Stimulated activated memory B cell treated with anti-CD40 and anti-IgM and Interleukin-4, amounts not matched to agents 10 μg/mL and 1 μg/mL and 100 μg/mL, for 72 hours (primary cell): ENCODE results near the gene EPB41L1.
"Not testable (repeated sequence)": the region's sequence is repeated elsewhere in the genome, so short reads cannot be mapped to it uniquely, and the experiment has no call there.

Experiments
- ATAC-seq: fragments of 150-1000 bp; cut with Tn5 transposase; 2 replicates; pipeline ENCODE4 v1.10.0; 2021
- H3K27ac Mint-ChIP-seq: one replicate; pipeline ENCODE4 v1.8.0; 2022; ENCODE audit warnings: mild to moderate bottlenecking, mixed read lengths
- H3K27me3 Mint-ChIP-seq: one replicate; pipeline ENCODE4 v1.8.0; 2022; ENCODE audit warnings: mixed read lengths
- H3K36me3 Mint-ChIP-seq: one replicate; pipeline ENCODE4 v1.8.0; 2022; ENCODE audit warnings: mixed read lengths
- H3K4me1 Mint-ChIP-seq: one replicate; pipeline ENCODE4 v1.8.0; 2022; ENCODE audit warnings: mixed read lengths
- H3K4me3 Mint-ChIP-seq: one replicate; pipeline ENCODE4 v1.8.0; 2022; ENCODE audit warnings: mild to moderate bottlenecking, moderate library complexity, mixed read lengths
- H3K9me3 Mint-ChIP-seq: one replicate; pipeline ENCODE4 v1.8.0; 2022; ENCODE audit warnings: mixed read lengths

EPB41L1 gene

GRCh38 chr20:36119537-36119936 is 35.0 kb upstream of the EPB41L1 start:
- peaks cover 31% of the 10 kb centered on the region for H3K27me3 Mint-ChIP-seq
- H3K36me3 Mint-ChIP-seq = no peaks in the 10 kb centered on the region
- H3K27ac Mint-ChIP-seq = no peak overlapping the region
- no peak overlapping the region for H3K4me3 Mint-ChIP-seq
- no peak for ATAC-seq
- H3K4me1 Mint-ChIP-seq = no peaks in the 10 kb centered on the region
- H3K9me3 Mint-ChIP-seq = no peaks in the 10 kb centered on the region

DNA sequence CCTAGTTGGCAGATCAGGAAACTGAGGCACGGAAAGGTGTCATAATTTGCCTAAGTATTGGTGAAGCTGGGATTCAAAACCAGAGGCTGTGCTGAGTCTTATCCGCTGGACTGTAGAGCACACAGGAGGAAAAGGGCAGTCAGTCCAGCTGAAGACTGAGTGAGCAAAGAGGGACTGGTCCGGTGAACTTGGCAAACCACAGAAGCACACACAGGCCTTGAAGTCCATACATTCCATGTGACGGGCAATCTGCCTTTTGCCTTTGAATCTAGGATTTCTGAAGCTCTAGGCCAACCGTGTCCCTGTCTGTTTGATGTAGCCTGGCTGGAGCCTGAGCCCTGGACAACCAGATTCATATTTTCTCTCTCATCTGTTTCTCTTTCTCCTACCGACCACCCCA is 34.3 kb upstream of the EPB41L1 start:
- Mint-ChIP-seq H3K36me3 (no peaks in the 10 kb centered on the region), H3K27me3 (peaks cover 35% of the 10 kb centered on the region), H3K9me3 (no peaks in the 10 kb centered on the region), H3K4me3 (no peak overlapping the region), H3K27ac (no peak overlapping the region), H3K4me1 (peaks cover under 1% of the 10 kb centered on the region)
- no peak for ATAC-seq

GRCh38 chr20:36120991-36121390 is 33.5 kb upstream of the EPB41L1 start:
- H3K9me3 Mint-ChIP-seq = no peaks in the 10 kb centered on the region
- H3K27ac Mint-ChIP-seq = no peak overlapping the region
- no peaks in the 10 kb centered on the region for H3K36me3 Mint-ChIP-seq
- peaks cover 7% of the 10 kb centered on the region for H3K4me1 Mint-ChIP-seq
- H3K27me3 Mint-ChIP-seq = peaks cover 35% of the 10 kb centered on the region
- no peak for ATAC-seq
- no peak overlapping the region for H3K4me3 Mint-ChIP-seq

GRCh38 chr20:36121981-36122930 is 32.3 kb upstream of the EPB41L1 start:
- peaks cover 35% of the 10 kb centered on the region for H3K27me3 Mint-ChIP-seq
- no peaks in the 10 kb centered on the region for H3K36me3 Mint-ChIP-seq
- H3K9me3 Mint-ChIP-seq = no peaks in the 10 kb centered on the region
- ATAC-seq = no peak
- no peak overlapping the region for H3K4me3 Mint-ChIP-seq
- no peak overlapping the region for H3K27ac Mint-ChIP-seq
- H3K4me1 Mint-ChIP-seq = peaks cover 7% of the 10 kb centered on the region

DNA sequence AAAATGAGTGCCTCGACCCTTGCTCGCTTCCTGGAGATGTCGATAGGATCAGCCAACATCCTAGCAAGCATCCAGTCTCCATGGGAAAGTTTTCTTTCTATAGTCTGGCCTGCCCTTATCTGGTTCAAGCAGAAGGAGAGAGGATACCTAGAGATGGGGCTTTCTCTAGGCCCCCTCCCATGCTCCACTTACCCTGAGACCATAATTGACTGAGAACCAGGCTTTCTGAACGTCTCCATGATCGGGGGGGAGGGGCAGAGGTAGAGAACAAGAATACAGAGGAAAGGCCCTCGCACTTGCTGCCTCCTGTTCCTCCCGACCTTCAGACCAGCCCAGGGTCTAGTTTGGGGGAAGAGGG is 31.6 kb upstream of the EPB41L1 start:
- Mint-ChIP-seq H3K4me3 (no peak overlapping the region), H3K9me3 (no peaks in the 10 kb centered on the region), H3K4me1 (peaks cover 7% of the 10 kb centered on the region), H3K27ac (no peak overlapping the region), H3K36me3 (no peaks in the 10 kb centered on the region), H3K27me3 (peaks cover 35% of the 10 kb centered on the region)
- no peak for ATAC-seq

DNA sequence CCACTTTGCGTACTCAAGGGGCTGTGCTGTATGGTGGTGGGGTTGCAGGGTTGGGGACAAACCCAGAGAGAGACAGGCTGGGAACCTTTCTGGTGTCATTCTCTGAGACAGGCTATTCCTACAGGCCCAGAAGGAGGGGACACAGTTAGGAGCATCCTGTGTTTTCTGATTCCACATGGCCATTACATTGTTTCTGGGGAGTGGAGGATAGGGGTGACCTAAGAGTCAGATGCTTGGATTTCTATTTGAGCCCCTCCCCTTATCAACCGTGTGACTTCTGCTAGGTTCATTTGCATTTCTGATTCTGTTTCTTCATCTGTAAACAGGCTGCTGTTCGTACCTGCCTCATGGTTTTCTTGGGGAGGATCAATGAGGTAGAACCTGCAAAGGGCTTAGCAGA is 29.4 kb upstream of the EPB41L1 start:
- Mint-ChIP-seq H3K27me3 (peaks cover 20% of the 10 kb centered on the region), H3K4me1 (peaks cover 7% of the 10 kb centered on the region), H3K27ac (no peak overlapping the region), H3K9me3 (no peaks in the 10 kb centered on the region), H3K4me3 (no peak overlapping the region), H3K36me3 (no peaks in the 10 kb centered on the region)
- no peak for ATAC-seq

GRCh38 chr20:36126836-36127527 is 27.6 kb upstream of the EPB41L1 start:
- ATAC-seq = no peak
- Mint-ChIP-seq H3K9me3 (no peaks in the 10 kb centered on the region), H3K27ac (no peak overlapping the region), H3K36me3 (no peaks in the 10 kb centered on the region), H3K4me3 (no peak overlapping the region), H3K4me1 (peaks cover 7% of the 10 kb centered on the region), H3K27me3 (peaks cover 12% of the 10 kb centered on the region)

DNA sequence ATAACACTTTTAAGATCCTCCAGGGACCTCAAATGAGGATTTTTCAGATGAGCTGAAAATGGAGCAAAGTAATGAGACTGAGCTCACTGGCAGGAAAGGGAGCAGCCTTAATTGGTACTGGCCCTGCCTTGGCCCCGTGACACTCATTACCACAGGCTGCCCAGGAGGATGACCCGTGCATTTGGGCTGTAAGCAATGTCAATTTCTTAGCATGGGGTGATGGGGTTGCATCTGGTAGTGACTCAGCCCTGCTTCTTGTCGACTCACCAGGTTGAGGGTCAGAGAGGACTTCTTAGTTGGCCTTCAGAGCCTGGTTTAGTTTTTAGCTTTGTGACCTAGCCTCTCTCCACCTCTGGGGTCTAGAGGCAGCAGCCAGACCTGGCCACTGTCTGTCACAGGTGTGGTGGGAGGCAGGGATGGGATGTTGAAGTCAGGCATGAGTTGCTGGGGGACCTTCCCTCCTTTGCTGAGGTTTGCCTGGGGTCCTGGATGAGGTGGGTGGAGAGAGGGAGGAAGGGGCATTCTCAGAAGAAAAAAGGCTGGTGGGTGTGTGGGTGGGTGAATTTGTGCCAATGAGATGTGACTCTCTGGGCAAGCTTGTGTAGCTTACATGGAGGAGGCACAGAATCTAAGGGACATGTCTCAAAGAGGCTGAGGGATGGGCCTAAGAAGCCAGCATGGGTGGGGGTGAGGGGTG is 25.9 kb upstream of the EPB41L1 start:
- no peak for ATAC-seq
- Mint-ChIP-seq H3K36me3 (no peaks in the 10 kb centered on the region), H3K27me3 (peaks cover 12% of the 10 kb centered on the region)

GRCh38 chr20:36129160-36129543 is 25.4 kb upstream of the EPB41L1 start:
- Mint-ChIP-seq H3K4me1 (peaks cover 18% of the 10 kb centered on the region), H3K27ac (no peak overlapping the region), H3K9me3 (no peaks in the 10 kb centered on the region), H3K4me3 (no peak overlapping the region), H3K36me3 (no peaks in the 10 kb centered on the region), H3K27me3 (peaks cover 7% of the 10 kb centered on the region)
- ATAC-seq = no peak

More for the DNA sequence above, 25.9 kb upstream of the EPB41L1 start:
- Mint-ChIP-seq H3K9me3 (no peaks in the 10 kb centered on the region), H3K4me1 (peaks cover 18% of the 10 kb centered on the region), H3K27ac (no peak overlapping the region), H3K4me3 (no peak overlapping the region)

GRCh38 chr20:36130390-36130789 is 24.1 kb upstream of the EPB41L1 start:
- no peak for ATAC-seq
- Mint-ChIP-seq H3K36me3 (no peaks in the 10 kb centered on the region), H3K27me3 (no peaks in the 10 kb centered on the region), H3K27ac (no peak overlapping the region), H3K9me3 (no peaks in the 10 kb centered on the region), H3K4me3 (no peak overlapping the region), H3K4me1 (peaks cover 19% of the 10 kb centered on the region)

- Mint-ChIP-seq H3K27ac (peak overlapping the region; percentile 26), H3K36me3 (no peaks in the 10 kb centered on the region)
- peak; percentile 89 for ATAC-seq
These were observed 21.7 kb upstream of the EPB41L1 start for GRCh38 chr20:36132802-36133211.

DNA sequence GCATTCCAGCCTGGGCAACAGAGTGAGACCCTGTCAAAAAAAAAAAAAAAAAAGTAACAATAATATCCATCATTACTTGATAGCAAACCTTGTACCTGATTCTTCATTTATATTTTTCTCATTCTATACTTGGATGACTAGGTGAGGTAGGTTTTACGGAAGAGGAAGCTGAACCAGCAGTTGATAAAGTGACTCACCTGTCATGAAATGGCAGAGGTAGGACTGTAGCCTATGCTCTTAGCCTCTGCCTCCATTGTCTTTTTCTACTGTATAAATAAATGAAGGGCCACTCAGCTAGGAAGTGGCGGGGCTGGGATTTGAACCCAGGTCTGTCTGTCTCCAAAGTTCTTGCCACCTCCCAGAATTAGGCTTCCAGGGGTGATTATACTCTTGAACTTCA is 20.7 kb upstream of the EPB41L1 start:
- H3K27me3 Mint-ChIP-seq = peaks cover 23% of the 10 kb centered on the region
- no peaks in the 10 kb centered on the region for H3K36me3 Mint-ChIP-seq
- no peak overlapping the region for H3K27ac Mint-ChIP-seq
- peaks cover 23% of the 10 kb centered on the region for H3K4me1 Mint-ChIP-seq
- ATAC-seq = no peak
- H3K9me3 Mint-ChIP-seq = no peaks in the 10 kb centered on the region
- no peak overlapping the region for H3K4me3 Mint-ChIP-seq

More at GRCh38 chr20:36132802-36133211, 21.7 kb upstream of the EPB41L1 start:
- Mint-ChIP-seq H3K9me3 (no peaks in the 10 kb centered on the region), H3K27me3 (peaks cover 14% of the 10 kb centered on the region), H3K4me3 (no peak overlapping the region), H3K4me1 (peaks cover 19% of the 10 kb centered on the region)

DNA sequence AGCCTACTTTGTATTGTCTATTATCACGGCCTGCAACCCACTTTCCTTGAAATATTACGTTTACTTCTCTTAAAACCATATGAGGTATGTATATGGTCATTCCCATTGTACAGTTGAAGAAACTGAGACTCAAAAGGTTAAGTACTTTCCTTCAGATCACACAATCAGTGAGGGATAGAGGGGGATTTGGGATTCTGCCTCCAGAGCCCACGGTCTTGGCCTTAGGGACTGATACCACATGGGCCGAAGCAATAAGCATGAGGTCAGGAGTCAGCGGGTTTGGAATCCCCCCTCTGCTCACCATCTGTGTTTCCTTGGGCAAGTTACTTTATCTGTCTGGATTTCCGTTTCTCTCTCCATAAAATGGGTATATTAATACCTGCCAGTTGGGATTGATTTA is 19.4 kb upstream of the EPB41L1 start:
- Mint-ChIP-seq H3K4me3 (no peak overlapping the region), H3K27me3 (peaks cover 23% of the 10 kb centered on the region), H3K9me3 (no peaks in the 10 kb centered on the region), H3K36me3 (no peaks in the 10 kb centered on the region), H3K4me1 (peaks cover 25% of the 10 kb centered on the region), H3K27ac (no peak overlapping the region)
- no peak for ATAC-seq

GRCh38 chr20:36135821-36136220 is 18.7 kb upstream of the EPB41L1 start:
- no peak overlapping the region for H3K27ac Mint-ChIP-seq
- H3K9me3 Mint-ChIP-seq = no peaks in the 10 kb centered on the region
- H3K4me1 Mint-ChIP-seq = peaks cover 25% of the 10 kb centered on the region
- H3K4me3 Mint-ChIP-seq = no peak overlapping the region
- ATAC-seq = no peak
- H3K36me3 Mint-ChIP-seq = no peaks in the 10 kb centered on the region
- H3K27me3 Mint-ChIP-seq = peaks cover 23% of the 10 kb centered on the region

- H3K36me3 Mint-ChIP-seq, ATAC-seq, H3K9me3 Mint-ChIP-seq, H3K27ac Mint-ChIP-seq, H3K4me3 Mint-ChIP-seq: not testable (repeated sequence)
- Mint-ChIP-seq H3K4me1 (peaks cover 26% of the 10 kb centered on the region), H3K27me3 (peaks cover 23% of the 10 kb centered on the region)
These were observed 17.2 kb upstream of the EPB41L1 start for GRCh38 chr20:36137313-36137712.
